ENCODE data around the gene CNTN5. TPM values are rescaled to one million over a fixed set of nuclear protein-coding genes. Genes with fewer than 3 reads are reported as not detected.

The CNTN5 gene
- total RNA-seq (2022): not detected in 2 replicates
- percentile 1 among the genes with signal in this experiment for Bru-seq, nascent RNA
- BruChase-seq, experiment 1, labeled RNA remaining after a 6-hour chase: percentile 1 among the genes with signal in this experiment
- percentile 1 among the genes with signal in this experiment for BruChase-seq, experiment 2, labeled RNA remaining after a 2-hour chase
- long read RNA-seq: 0 reads

- no peaks in the 10 kb centered on the region for H3K9me3 Mint-ChIP-seq (ENCODE audit: unreplicated experiment)
- POLR2A ChIA-PET: no interaction called here
- no peak for TF ChIP-seq CTCF (IDR thresholded peaks at IDR 0.05; ENCODE audit: unreplicated experiment)
- intact Hi-C loops (cut with micrococcal nuclease): no loop called here
- no peak within 1 kb of the TSS for H3K27ac Mint-ChIP-seq (ENCODE audit: low read depth, unreplicated experiment)
- H3K36me3 Mint-ChIP-seq (ENCODE audit: insufficient read depth, unreplicated experiment): no peaks in the 10 kb centered on the region
- no TSS peak for BruUV-seq (replicated peaks)
- no peak for DNase-seq (ENCODE audit: unreplicated experiment)
- peaks cover 66% of the 10 kb centered on the region for H3K27me3 Mint-ChIP-seq (ENCODE audit: insufficient read depth, unreplicated experiment)
- CTCF ChIA-PET: no interaction called here
- H3K4me1 Mint-ChIP-seq (ENCODE audit: insufficient read depth, unreplicated experiment): peaks cover 5% of the 10 kb centered on the region
- H3K4me3 Mint-ChIP-seq (ENCODE audit: unreplicated experiment): peak within 1 kb of the TSS; percentile 26
Measured at GRCh38 chr11:99020352-99021225, at the start of gene CNTN5. TSS of gene CNTN5 (plus strand) at chr11:99020949.

GRCh38 chr11:98979205-98979604 lies 41.5 kb upstream of the CNTN5 start:
- ChIA-PET POLR2A (no interaction called here), CTCF (no interaction called here)
- Mint-ChIP-seq H3K4me1 (ENCODE audit: insufficient read depth, unreplicated experiment) (no peaks in the 10 kb centered on the region), H3K4me3 (ENCODE audit: unreplicated experiment) (no peak overlapping the region), H3K36me3 (ENCODE audit: insufficient read depth, unreplicated experiment) (no peaks in the 10 kb centered on the region), H3K27ac (ENCODE audit: low read depth, unreplicated experiment) (no peak overlapping the region), H3K27me3 (ENCODE audit: insufficient read depth, unreplicated experiment) (no peaks in the 10 kb centered on the region), H3K9me3 (ENCODE audit: unreplicated experiment) (no peaks in the 10 kb centered on the region)
- intact Hi-C loops (cut with micrococcal nuclease): no loop called here
- no peak for TF ChIP-seq CTCF (IDR thresholded peaks at IDR 0.05; ENCODE audit: unreplicated experiment)
- no TSS peak for BruUV-seq (replicated peaks)
- DNase-seq (ENCODE audit: unreplicated experiment): no peak

GRCh38 chr11:99015634-99016454 lies 4.9 kb upstream of the CNTN5 start:
- CTCF ChIA-PET: interaction anchor here (0.6 to 2.2 kb wide), 30 partner anchors 9 to 1874 kb away, joined by 3 to 10 read pairs (median 4); no protein-coding TSS in a partner anchor
- POLR2A ChIA-PET: interaction anchor here (0.7 kb wide), 1 partner anchor 1845 kb away, joined by 3 read pairs; no protein-coding TSS in a partner anchor
- intact Hi-C loops (cut with micrococcal nuclease): loop anchor here (5.0 to 10.0 kb wide), 3 partner anchors 559 to 1561 kb away; no protein-coding TSS in a partner anchor
- Mint-ChIP-seq H3K4me1 (ENCODE audit: insufficient read depth, unreplicated experiment) (peaks cover 5% of the 10 kb centered on the region), H3K27me3 (ENCODE audit: insufficient read depth, unreplicated experiment) (peaks cover 59% of the 10 kb centered on the region), H3K36me3 (ENCODE audit: insufficient read depth, unreplicated experiment) (no peaks in the 10 kb centered on the region), H3K9me3 (ENCODE audit: unreplicated experiment) (no peaks in the 10 kb centered on the region), H3K27ac (ENCODE audit: low read depth, unreplicated experiment) (no peak overlapping the region), H3K4me3 (ENCODE audit: unreplicated experiment) (no peak overlapping the region)
- peak; percentile 49 for DNase-seq (ENCODE audit: unreplicated experiment)
- BruUV-seq (replicated peaks): no TSS peak
- peak; percentile 72 for TF ChIP-seq CTCF (IDR thresholded peaks at IDR 0.05; ENCODE audit: unreplicated experiment)

DNA sequence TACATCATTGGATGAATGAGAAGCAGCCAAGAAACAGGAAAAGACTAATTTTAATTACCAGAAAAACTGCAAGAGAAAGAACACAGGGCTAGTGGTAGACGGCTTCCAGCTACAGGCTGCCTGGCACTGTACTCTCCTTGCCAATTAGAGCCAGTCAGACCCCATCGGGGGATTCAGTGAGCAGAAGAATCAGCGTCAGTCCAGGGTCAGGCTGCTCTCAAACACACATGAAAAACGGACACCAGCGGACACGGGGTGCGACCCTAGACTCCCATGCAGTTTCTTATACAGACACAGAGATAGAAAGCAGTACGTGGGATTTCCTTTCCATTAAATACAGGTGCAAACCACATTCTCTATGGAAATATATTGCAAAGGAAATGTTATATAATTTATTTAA lies 1.1 kb upstream of the CNTN5 start:
- BruUV-seq (replicated peaks): no TSS peak
- no peaks in the 10 kb centered on the region for H3K9me3 Mint-ChIP-seq (ENCODE audit: unreplicated experiment)
- CTCF ChIA-PET: no interaction called here
- H3K36me3 Mint-ChIP-seq (ENCODE audit: insufficient read depth, unreplicated experiment): no peaks in the 10 kb centered on the region
- H3K27me3 Mint-ChIP-seq (ENCODE audit: insufficient read depth, unreplicated experiment): peaks cover 67% of the 10 kb centered on the region
- no peak overlapping the region for H3K4me3 Mint-ChIP-seq (ENCODE audit: unreplicated experiment)
- TF ChIP-seq CTCF (IDR thresholded peaks at IDR 0.05; ENCODE audit: unreplicated experiment): no peak
- POLR2A ChIA-PET: no interaction called here
- no peak for DNase-seq (ENCODE audit: unreplicated experiment)
- no peak overlapping the region for H3K27ac Mint-ChIP-seq (ENCODE audit: low read depth, unreplicated experiment)
- peaks cover 5% of the 10 kb centered on the region for H3K4me1 Mint-ChIP-seq (ENCODE audit: insufficient read depth, unreplicated experiment)
- intact Hi-C loops (cut with micrococcal nuclease): loop anchor here (5.0 to 10.0 kb wide), 3 partner anchors 562 to 1565 kb away; no protein-coding TSS in a partner anchor

Measured in MCF 10A (cell line).